ENCODE measurements around the gene REG3A. TPM values are rescaled to one million over a fixed set of nuclear protein-coding genes. Genes with fewer than 3 reads are reported as not detected.

REG3A gene
- total and polyA plus RNA-seq, 2 of the 8 experiments (the other 6 are each of a cell fraction or from before 2014, with no cell fraction given): not detected

DNA sequence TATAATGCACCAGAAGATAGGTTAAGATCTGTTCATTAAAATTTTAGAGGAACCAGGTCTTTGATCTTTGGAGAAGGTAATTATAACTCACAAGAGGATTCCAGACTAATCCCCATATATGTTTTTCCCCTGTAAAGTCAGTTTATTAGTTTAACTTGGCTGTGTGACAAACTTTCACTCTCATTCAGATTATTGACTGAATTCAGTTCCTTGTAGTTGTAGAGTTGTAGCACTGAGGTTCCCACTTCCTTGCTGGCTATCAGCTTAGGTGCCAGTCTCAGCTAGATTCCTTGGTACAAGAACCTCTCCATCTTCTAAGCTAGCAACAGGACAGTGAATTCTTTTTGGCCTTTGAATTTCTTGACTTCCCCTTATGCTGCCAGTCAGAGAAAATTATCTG lies 20.1 kb downstream of the REG3A start (continued):
- TF ChIP-seq, protein P1, sequence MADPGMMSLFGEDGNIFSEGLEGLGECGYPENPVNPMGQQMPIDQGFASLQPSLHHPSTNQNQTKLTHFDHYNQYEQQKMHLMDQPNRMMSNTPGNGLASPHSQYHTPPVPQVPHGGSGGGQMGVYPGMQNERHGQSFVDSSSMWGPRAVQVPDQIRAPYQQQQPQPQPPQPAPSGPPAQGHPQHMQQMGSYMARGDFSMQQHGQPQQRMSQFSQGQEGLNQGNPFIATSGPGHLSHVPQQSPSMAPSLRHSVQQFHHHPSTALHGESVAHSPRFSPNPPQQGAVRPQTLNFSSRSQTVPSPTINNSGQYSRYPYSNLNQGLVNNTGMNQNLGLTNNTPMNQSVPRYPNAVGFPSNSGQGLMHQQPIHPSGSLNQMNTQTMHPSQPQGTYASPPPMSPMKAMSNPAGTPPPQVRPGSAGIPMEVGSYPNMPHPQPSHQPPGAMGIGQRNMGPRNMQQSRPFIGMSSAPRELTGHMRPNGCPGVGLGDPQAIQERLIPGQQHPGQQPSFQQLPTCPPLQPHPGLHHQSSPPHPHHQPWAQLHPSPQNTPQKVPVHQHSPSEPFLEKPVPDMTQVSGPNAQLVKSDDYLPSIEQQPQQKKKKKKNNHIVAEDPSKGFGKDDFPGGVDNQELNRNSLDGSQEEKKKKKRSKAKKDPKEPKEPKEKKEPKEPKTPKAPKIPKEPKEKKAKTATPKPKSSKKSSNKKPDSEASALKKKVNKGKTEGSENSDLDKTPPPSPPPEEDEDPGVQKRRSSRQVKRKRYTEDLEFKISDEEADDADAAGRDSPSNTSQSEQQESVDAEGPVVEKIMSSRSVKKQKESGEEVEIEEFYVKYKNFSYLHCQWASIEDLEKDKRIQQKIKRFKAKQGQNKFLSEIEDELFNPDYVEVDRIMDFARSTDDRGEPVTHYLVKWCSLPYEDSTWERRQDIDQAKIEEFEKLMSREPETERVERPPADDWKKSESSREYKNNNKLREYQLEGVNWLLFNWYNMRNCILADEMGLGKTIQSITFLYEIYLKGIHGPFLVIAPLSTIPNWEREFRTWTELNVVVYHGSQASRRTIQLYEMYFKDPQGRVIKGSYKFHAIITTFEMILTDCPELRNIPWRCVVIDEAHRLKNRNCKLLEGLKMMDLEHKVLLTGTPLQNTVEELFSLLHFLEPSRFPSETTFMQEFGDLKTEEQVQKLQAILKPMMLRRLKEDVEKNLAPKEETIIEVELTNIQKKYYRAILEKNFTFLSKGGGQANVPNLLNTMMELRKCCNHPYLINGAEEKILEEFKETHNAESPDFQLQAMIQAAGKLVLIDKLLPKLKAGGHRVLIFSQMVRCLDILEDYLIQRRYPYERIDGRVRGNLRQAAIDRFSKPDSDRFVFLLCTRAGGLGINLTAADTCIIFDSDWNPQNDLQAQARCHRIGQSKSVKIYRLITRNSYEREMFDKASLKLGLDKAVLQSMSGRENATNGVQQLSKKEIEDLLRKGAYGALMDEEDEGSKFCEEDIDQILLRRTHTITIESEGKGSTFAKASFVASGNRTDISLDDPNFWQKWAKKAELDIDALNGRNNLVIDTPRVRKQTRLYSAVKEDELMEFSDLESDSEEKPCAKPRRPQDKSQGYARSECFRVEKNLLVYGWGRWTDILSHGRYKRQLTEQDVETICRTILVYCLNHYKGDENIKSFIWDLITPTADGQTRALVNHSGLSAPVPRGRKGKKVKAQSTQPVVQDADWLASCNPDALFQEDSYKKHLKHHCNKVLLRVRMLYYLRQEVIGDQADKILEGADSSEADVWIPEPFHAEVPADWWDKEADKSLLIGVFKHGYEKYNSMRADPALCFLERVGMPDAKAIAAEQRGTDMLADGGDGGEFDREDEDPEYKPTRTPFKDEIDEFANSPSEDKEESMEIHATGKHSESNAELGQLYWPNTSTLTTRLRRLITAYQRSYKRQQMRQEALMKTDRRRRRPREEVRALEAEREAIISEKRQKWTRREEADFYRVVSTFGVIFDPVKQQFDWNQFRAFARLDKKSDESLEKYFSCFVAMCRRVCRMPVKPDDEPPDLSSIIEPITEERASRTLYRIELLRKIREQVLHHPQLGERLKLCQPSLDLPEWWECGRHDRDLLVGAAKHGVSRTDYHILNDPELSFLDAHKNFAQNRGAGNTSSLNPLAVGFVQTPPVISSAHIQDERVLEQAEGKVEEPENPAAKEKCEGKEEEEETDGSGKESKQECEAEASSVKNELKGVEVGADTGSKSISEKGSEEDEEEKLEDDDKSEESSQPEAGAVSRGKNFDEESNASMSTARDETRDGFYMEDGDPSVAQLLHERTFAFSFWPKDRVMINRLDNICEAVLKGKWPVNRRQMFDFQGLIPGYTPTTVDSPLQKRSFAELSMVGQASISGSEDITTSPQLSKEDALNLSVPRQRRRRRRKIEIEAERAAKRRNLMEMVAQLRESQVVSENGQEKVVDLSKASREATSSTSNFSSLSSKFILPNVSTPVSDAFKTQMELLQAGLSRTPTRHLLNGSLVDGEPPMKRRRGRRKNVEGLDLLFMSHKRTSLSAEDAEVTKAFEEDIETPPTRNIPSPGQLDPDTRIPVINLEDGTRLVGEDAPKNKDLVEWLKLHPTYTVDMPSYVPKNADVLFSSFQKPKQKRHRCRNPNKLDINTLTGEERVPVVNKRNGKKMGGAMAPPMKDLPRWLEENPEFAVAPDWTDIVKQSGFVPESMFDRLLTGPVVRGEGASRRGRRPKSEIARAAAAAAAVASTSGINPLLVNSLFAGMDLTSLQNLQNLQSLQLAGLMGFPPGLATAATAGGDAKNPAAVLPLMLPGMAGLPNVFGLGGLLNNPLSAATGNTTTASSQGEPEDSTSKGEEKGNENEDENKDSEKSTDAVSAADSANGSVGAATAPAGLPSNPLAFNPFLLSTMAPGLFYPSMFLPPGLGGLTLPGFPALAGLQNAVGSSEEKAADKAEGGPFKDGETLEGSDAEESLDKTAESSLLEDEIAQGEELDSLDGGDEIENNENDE (IDR thresholded peaks at IDR 0.05; ENCODE audit: insufficient replicate concordance, low read length): no peak
- TF ChIP-seq SIRT6 (IDR thresholded peaks at IDR 0.05; ENCODE audit: low read length): no peak
- no peak for TF ChIP-seq TAF7 (optimal IDR thresholded peaks at IDR 0.05; ENCODE audit: borderline replicate concordance, low read depth, low read length)

All from H1 (cell line).